ENCODE results near the gene PTPRN2.

PTPRN2 gene

DNA sequence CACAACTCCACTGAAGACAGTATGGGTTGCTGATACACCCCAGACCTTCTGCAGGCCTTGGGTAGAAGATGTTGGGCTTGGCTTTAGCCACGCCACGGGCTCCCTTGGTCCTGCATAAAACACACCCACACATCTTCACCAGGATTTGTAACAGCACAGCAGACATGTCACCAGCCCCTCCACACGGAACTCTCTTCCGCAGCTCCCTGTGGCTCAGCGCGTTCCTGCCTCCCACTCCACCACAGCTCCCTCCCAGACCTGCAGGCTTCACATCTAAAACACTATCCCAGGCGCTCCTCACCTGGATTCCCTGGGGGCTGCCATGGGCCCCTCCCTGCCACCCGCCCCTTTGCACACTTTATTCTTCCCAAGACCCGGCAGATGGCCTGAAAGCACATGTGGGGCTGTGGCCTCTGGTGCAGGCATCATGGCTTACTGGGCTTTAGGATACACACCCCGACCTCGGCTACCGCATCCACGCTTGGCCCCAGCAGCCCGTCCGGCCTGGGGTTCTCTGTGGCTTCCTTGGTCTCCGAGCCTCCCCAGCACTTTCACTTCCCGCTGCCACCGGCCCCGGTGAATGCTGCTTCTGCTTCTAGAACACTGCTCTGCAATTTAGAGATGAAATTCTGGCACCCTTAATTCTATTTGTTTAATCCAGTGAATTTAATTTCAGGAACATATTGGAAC is 818.0 kb downstream of the PTPRN2 start:
- no peak for DNase-seq

DNA sequence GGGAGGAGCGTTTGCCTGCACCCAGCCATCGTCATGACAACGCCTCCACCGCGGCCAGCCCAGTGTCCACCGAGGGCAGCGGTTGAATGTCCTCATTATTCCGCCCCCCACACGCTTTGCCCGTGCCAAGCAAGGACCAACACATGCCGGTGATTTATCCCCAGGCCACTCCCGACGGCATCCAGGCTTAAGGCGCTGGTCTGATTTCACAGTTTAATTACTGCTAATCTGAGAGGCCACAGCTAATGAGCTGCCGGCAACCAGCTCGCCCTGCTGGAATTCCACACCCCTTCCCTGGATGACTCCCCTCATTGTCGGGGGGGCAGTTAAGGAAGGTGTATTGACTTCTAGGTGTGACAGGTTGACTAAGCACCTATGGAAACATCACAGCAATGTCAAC is 818.5 kb downstream of the PTPRN2 start:
- no peak for DNase-seq

DNA sequence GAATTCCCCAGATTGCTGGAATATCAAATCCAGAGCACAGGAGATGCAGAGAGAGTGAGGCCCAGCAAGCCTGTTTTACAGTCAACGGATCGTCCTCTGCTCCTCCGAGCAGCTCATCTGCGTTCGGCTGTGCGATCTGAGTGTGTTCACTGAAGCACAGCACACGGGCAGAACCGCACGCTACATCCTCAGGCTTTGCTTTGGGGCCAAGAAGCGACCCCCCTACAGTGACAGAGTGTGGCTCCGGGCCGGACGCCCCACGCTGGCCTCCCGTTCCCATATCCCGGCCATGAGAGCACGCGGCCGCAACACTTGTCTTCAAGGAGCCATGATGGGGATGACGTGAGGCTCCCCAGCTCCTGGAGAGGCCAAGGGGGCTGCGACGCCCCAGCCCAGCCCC is 819.4 kb downstream of the PTPRN2 start:
- no peak for DNase-seq

DNA sequence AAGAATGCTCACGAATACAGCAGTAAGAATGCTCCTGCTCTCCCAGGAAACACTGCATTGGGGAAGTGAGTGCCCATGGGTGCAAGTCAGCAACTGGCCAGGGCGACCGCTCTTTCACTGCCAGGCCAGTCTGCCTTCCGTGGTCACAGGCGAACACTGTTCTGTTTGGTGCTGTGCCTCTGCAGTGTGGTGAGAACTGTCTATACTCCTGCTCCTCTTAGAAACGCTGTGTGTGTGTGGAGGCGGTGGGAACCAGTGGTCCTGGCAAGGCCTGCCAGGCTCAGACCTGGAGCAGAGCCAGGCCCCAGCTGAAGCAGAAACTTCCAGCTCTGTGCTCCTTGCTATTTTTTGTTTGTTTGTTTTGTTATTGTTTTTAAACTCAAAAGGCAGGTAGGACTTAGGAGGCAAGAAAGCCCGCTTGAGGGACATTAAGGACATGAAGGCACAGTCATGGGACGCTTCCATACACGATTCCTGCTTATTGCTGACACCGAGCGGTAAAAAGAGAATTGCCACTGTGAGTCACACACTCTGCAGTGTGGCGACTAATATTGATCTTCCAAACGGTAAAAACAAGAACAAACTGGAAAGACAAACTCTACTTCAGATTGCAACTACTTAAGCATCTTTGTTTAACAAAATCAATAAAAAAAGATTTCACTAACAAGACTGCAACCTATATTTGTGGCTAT is 820.0 kb downstream of the PTPRN2 start:
- DNase-seq, result no peak

DNA sequence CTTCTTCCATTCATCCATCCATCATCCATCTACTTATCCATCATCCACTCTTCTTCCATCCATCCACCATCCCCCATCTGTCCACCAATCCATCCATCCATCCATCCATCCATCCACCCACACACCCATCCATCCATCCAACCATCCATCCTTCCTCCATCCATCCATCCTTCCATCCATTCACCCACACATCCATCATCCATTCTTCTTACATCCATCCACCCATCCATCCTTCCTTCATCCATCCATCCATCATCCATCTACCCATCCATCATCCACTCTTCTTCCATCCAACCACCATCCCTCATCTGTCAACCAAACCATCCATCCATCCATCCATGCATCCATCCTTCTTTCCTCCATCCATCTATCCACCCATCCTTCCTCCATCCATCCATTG is 821.5 kb downstream of the PTPRN2 start:
- DNase-seq, result no peak

DNA sequence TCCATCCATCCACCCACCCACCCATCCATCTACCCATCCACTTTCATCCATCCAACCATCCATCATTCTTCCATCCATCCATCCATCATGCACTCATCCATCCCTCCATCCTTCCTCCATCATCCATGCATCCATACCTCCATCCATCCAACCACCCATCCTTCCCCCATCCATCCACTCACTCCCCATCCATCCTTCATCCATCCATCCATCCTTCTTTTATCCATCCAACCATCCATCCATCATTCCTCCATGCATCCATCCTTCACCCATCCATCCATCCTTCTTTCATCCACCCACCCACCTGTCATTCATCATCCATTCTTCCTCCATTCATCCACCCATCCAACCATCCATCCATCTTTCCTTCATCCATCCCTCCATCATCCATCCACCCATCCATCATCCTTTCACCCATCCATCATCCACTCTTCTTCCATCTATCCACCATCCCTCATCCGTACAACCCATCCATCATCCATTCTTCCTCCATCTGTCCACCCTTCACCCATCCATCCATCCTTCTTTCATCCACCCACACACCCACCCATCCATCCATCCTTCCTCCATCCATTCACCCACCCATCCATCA is 822.6 kb downstream of the PTPRN2 start:
- no peak for DNase-seq

DNA sequence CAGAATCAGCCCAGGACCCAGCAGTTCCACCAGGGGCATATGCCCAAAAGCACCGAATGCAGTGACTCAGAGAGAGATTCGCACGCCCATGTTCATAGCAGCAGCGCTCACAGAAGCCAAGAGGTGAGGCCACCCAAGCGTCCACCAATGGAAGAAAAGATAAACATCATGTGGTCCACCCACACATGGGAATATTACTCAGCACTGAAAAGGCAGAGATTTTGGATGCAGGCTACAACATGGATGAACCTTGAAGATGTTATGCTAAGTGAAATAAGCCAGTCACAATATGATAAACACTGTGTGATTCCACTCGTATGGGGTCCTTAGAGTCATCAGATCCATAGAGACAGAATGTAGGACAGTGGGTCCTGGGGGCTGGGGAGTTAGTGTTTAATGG is 823.4 kb downstream of the PTPRN2 start:
- DNase-seq, result no peak

DNA sequence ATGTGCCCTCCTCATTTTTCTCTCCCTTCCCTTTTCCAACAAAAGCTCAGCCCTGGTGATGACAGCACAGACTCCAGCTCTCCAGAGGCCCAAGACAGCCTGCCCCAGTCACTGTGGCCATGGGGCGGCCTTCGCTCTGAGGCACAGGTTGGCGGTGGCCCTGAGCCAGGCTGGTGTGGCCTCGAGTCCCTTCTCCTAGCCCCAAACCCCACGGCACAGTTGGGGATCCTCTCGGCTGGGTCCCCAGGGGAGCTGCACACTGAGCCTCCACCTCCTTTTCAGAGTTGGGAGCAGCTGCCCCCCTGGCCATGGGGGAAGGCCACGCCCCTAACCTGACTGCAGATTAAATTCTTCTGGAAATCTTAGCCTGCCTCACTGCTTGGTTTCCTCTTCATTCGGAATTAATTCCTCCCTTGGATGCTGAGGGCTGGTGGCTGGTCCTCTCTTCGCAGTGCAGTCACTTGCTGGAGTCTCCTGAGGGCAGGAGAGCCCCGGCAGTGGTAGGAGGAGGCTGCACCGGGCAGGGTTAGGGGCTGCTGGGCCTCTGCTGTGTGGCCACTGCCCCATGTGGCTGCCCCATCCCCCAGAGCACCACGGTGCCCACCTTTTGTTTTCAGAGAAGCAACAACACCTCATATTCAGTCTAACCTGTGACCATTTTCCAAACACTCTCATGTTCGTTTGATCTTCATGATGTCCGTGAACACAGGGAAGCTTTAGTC is 824.2 kb downstream of the PTPRN2 start:
- DNase-seq, result no peak

DNA sequence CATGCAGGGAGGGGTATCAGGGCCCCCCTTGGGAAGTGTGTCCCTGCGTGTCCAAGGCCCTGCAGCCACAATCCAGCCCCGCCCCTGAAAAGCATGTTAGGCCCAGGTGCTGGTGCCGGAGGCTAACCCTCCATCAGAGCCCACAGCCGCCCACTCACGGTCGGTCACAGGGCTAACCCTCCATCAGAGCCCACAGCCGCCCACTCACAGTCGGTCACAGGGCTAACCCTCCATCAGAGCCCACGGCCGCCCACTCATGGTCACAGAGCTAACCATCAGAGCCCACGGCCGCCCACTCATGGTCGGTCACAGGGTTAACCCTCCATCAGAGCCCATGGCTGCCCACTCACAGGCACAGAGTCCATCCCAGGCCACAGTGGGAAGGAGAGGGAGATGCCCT is 824.8 kb downstream of the PTPRN2 start:
- no peak for DNase-seq

DNA sequence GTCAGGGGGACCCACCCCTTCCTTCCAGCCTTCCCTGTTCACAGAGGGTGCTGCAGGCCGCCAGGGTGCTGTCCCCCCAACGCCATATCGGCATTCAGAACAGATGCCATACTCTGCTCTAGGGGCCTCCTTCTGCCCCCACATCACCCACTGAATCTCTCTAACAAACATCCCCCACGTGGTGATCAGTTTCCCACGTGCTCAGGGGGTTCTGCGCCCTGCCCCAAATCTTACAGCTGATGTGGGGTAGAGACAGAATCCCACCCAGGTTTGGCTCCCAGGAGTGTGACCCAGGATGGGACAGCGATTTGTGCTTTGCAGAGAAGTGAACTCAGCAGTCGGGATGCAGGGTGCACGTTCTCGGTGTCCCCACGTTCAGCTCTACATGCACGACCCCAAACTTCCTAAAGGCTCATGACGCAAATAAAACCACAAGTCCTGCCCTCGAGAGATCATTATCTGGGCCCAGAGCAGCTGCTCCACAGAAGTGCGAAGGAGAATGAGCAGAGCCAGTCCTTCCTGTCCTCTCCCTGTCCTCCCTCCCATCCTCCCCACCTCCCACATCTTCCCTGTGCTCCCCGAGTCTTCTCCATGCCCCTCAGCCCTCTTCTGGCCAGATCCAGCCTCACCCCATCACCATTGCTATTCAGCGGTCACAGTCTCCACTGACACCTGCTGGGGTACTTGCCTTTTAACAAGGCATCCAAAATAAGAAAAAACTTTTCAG is 827.5 kb downstream of the PTPRN2 start:
- peak; percentile 8 for DNase-seq

DNA sequence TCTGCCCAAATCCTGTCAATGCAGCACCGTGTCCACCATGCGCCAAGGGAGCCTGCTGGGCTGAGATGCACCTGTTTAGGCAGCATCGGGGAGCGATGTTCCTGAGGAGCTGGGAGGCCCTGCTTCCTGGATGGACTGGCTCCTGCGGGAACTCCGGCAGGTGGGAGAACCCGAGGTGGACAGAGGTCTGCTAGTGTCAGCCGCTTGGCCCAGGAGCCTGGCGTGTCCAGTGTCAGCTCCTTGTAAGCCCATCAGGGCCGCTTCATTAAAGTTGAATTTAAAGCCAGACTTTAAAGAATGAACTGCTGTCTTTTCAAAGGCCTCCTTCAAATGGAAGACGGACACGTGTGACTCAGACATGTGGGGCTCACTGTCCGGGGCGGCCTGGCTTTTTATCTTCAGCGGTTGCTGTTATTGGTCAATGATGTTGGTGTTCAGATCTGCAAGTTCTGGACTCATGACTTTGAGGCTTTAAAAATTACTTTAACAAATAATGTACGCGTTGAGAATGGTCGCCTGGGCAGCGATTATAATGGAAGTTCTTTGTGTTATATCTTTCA is 828.3 kb downstream of the PTPRN2 start:
- DNase-seq, result no peak

DNA sequence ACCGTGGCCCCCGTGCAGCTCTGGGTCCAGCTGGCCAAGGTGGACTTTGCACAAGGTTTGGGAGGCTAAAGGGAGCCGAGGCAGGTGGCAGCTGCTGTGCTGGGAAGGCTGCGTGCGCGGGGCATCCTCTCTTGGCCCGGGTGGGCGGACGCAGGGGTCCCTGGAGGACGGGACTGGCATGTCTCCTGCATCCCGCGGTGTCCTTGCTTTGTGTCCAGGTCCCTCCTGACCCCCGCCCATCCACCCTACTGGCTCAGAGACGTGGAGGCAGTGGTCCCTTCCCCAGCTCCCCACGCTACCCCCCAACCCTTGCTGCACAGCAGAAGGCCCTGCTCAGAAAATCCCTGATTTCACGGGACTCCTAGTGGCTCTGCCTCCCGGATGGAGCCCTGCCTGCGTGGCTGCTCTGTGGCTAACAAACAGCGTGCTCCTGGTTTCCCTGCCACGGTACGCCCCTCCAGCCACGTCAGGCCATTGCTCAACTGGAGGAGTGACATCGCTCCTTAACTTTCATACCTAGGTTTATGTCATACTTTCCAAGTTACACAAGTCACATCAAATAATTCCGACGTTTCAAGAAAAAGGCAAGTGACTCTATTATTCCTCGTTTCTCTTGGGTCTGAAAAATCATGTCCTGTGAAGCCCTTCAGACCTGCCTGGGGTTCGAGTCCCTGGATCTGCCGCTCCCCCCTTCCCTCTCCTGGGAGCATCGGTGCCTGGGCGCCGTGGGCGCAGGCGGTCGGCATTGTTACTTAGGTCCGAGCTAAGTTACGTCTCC is 829.0 kb downstream of the PTPRN2 start:
- no peak for DNase-seq

DNA sequence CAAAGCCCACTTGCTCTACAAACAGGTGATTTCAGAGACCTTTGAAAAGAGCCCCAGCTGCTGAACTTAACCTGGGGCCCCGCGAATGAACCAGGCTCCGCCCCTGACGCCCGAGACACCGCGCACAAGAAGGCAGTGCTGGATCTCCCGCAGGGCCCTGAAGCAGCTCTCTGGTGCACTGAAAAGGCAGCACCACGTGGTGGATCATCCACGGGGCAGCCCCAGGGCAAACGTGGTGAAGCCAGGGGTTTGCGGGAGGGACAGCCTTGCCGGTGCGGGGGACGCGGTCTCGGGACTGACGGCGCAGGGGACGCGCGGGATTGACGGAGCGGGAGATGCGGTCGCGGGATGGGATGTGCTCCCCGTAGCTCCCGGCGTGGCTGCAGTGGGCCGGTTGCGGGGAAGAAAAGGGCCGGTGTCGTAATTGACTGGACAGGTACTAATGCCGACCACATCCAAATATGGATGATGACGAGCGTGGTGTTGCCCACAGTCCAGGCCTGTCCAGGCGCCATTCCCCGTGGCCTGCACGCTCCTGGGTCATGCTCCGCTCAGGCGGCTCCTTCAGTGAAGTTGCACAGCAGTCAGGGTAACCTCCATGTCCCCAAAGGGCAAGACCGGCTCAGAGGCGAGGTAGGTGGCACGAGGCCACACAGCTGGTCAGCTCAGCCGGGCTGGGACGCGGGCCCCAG is 829.7 kb downstream of the PTPRN2 start:
- DNase-seq, result no peak

DNA sequence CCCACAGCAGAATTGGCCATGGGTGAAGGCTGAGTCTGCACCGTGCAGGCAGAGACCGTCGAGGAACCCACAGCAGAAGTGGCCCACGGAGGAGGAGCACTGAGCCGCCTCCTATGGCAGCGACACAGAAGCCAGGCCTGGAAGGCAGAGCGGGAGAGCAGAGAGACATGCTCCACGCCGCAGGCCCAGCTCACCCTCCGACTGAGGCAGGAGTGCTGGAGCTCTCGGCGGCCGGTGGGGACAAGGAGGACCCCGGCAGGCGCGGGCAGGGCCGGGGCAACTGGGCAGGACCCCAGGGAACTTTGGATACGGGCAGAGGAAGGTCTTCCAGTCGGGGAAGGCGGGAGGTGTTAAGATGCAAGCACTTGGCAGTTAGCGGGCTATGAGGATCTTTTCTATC is 830.4 kb downstream of the PTPRN2 start:
- no peak for DNase-seq

DNA sequence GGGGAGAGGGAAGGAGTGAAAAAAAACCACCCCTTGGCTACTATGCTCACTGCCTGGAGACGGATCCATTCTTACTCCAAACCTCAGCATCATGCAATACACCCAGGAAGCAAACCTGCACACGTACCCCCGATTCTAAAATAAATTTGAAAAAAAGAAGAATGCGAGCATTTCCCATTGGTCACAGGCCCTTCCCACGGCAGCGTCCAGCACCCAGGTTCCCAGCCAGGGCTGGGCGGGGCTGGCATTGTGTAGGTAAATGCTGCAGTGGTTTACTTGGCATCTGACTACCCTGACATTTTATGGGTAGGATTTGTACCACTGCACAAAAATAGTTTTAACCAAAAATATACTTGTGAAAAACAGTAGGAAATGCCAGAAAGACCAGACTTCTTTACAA is 831.9 kb downstream of the PTPRN2 start:
- DNase-seq, result no peak

DNA sequence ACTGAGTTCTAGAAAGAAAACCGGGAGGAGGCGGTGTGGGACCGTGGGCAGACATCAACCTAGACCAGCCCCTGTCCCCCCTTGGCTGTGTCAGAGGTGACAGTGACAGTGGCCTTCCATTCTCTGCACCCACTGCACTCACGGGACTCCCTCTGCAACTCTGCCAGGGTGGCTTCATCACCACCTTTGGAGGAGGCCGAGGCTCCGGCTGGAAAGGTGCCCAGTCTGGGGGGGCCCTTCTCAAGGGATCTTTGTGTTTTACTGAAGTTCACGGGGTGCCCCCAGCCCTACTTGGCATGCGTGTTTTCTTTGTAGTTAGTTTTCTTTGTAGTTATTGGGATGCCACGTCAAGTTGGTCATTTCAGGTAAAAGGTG is 833.2 kb downstream of the PTPRN2 start:
- no peak for DNase-seq

DNA sequence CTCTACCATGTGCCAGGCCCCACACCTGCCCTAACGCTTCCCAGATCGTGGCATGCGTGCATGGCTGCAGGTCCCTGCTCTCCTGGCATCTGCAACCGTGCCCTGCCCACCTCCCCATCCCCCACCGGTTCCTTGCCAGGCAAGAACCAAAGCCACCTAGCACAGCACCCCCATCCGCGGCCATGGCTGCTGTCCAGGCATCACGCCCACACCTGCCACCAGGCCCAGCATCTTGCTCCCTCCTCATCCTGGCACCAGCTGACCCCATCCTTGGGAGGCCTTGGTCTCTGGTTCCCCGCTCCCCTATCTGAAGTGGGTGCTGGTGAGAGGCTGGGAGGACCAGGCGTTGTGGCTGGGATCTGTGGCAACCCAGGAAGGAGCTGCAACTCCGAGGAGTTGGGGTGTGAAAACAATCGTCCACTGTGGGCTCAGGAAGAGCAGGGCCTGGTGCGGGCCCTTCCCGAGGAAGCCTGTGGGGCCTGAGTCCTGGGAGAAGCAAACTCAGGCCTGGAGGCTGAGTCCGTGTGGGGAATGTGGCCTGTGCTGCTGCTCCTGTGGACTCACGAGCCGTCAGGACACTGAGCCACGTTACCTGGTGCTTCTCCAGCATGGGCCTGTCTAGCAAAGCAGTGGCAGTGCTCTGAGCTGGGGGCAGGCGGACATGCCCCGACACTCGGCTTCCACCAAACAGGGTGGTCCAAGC is 833.8 kb downstream of the PTPRN2 start:
- no peak for DNase-seq

DNA sequence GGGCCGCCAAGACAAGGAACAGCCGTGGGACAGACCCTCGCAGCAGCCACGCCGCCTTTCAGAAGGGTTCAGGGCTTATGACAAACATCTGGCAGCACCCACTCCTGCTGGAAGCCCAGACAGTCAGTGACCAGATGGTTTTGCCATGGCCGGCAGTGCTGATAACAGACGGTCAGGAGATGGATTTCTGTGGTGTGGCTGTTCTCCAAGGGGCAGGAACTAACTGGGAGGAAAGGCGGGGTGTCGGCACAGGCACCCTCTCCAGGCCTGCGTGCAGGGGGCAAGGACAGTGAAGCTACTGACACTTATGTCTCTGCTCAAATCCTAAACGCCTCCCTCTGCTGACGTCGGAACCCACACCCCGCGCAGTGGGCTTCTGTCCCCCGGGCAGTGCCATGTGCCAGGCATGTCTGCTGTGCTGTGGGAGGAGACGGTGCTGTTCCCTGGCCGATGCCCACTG is 834.8 kb downstream of the PTPRN2 start:
- no peak for DNase-seq

DNA sequence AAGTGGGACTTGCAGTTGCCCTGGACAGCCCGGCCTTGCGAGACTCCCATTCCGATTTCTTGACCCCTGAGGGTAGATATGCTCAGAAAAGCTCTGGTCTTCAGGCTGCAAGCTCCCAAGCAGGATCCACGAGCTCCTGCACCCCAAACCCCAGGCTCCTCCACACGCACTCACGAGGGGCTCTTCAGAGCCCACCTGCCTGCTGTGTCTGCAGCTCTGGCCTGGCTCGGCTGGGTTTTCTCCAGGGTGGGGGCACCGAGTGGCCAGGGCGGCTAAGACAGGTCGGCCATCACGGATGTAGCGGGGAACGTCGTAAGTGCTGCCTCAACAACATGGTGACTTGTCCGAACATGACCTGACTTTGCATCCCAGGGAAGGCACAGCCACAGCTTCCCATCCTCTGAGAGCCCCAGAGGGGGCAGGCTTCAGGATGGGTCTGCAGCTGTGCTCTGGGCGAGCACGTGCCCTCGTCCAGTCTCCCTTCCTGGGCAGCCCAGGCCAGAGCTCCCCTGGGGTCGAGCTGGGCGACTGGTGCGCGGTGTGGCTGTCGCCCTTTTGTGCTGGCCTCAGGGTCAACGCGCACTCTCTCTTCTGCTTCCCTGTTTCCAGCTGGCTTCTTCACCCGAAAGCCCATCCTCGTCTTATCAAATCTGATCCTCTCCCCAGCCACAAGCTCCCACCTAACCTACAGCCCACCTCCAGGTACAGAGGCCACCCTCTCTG is 835.5 kb downstream of the PTPRN2 start:
- DNase-seq, result no peak

DNA sequence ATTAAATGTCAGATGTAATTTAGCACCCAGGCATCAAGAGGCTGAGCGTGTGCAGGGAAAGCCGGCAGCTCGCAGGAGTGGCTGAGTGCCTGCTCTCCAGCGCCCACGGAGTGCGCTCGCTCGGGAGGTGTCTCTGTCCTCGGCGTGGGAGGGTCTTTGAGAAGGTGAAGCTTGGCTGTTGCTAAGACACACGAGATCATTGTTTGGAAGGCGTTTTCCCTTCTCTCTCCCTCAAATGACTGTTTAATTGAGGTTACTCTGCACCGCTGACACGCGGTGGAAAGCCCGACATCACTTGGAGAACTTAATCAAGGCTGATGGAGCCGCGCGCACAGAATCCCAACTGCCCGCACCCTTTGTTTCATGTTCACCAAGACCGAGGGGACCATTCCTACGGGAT is 836.2 kb downstream of the PTPRN2 start:
- DNase-seq, result no peak

Data from stimulated activated CD4-positive, alpha-beta T cell treated with anti-CD3 and anti-CD28 coated beads, Interleukin-15, amount 100 ng/mL, for 24 hours (primary cell).